Activated CD4-positive, CD25-positive, alpha-beta regulatory T cell treated with anti-CD3 and anti-CD28 coated beads, Interleukin-2, amount 50 U/mL, for 72 hours (primary cell): Measurements from ENCODE around the gene ZFPM1.
"Not testable (repeated sequence)": the region's sequence is repeated elsewhere in the genome, so short reads cannot be mapped to it uniquely, and the experiment has no call there.

Source experiments
- DNase-seq: peaks from one replicate; pipeline ENCODE4 v3.0.0; 2021

ZFPM1 gene

DNA sequence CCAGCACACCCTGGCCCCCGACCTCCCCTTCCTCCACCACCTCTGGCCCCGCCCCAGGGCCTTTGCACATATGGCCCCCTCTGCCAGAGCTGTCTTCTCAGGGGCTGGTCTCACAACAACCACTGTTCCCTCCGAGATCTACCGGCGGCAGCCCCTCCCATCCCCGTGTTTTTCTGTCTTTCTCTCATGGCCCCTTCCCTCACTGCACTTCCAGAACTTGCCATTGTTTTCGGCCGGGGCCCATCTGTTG, 30.2 kb downstream of the ZFPM1 start:
- DNase-seq, result no peak

DNA sequence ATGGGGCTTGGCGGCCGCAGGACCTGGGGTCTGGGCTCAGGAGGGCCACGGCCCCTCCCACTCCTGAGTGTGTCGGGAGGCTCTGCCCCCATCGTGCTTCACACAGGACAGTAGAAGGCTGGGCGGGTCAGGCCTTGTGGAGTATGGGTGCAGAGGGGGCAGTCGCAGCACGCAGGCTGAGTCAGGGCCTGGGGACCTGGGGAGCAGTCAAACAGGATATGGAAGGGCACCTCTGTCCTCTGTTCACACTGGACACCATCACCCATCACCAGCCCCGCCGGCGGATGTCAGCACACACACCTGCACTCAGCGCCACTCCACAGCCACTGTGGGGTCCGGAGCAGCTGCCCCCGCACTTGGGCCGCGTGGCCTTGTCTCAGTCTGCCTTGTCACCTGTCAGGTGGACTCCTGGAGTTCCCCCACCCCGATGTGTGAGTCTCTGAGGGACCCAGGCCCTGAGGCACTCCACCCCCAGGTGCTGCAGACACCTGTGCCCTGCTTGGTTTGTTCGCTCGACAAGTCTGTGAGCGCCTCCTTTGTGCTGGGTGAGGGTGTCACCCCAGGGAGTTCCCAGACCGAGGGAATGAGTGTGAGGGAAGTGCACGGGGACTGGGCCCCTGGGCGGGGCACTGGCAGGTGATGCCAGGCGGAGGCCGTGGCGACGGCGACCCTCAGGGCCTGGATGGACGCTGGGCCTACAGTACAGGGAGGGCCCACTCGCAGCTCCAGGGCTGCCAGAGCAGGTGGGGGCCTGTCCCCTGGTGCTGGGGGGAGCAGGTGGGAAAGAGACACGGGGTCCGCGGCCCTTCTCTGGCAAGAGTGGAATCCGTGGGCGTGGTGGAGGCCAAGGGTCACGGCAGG, 31.7 kb downstream of the ZFPM1 start:
- DNase-seq, result no peak

DNA sequence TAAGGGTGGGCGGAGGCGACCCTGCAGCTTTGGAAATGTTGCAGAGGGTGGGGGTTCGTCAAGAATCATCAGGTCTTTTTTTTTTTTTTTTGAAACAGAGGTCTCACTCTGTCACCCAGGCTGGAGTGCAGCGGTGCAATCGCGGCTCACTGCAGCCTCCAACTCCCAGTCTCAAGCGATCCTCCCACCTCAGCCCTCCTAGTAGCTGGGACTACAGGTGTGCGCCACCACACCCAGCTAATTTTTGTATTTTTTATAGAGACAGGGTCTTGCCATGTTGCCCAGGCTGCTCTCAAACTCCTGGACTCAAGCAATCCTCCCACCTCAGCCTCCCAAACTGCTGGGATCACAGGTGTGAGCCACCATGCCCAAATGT, 32.3 kb downstream of the ZFPM1 start:
- not testable (repeated sequence) for DNase-seq

DNA sequence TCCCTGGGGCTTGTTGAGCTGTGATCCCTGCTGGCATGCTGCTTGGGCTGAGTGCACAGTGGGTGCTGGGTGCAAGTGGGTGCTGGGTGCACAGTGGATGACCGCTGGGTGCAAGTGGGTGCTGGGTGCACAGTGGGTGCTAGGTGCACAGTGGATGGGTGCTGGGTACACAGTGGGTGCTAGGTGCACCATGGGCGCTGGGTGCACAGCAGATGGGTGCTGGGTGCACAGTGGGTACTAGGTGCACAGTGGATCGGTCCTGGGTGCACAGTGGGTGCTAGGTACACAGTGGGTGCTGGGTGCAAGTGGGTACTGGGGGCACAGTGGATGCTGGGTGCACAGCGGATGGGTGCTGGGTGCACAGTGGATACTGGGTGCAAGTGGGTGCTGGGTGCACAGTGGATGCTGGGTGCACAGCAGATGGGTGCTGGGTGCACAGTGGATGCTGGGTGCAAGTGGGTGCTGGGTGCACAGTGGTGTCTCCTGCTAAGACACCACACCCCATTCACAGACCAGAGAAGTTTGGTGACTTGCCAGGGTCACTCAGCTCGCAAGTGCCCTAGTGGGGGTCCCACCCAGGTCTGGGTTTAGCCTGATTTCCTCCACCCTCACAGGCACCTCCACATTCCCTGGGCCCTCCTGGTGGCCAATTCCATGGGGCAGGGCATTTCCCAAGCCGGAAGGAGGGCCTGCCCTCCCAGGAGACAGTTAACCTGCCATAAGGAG, 33.5 kb downstream of the ZFPM1 start:
- DNase-seq, result no peak

DNA sequence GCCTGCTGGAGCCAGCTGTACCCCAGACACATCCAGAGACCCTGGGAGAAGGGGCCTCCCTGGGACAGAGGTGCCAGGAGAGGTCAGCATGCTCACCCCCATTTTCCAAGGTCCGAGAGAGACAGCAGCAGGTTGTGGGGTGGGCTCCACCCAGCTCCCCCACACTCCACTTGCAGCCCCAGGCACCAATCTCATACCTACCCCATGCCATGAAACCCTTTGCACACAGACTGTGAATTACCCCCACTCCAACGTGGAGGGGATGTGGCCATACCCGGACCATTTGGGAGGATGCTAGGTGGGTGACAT, 34.0 kb downstream of the ZFPM1 start:
- DNase-seq, result no peak

DNA sequence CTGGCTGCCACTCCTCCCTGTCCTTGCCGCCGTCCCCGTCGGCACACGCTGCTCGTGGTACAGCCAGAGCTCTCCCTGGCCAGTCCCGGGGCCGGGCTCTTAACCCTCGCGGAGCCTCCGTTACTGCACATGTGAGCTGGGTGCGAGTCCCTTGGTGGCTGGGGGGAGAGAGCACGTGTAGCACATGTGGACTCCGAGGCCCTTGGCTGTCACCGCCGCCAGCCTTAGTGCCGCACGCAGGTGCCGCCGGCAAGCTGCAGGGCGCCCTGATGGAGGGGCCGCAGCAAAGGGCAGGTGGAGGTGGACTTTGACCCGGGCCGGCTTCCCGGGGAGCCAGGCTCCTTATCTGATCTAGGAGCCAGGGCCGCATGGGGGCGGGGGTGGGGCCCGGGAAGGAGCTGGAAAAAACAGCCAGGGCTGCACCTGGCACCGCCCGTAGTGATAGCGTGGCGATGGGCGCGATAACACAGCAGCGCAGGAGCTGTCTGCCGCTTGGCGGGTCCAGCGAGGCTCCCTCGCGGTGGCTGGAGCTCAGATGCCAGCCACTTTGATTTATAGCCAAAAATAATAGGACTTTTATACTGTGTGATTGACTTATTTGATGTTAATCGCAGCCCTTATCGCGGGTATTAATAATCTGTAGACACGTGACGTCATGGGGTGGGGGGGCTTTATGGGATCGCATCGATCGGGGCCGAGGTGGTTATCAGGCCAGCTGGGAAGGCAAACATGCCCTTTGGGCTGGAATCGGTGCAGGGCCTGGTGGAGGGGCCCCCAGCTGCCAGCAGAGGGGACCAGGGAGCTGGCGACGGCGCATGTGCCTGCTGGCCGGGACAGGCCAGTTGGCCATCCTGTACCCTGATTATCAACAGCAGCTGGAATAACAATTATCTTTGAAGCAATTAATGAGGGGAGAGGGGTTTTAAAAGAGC, 35.1 kb downstream of the ZFPM1 start:
- DNase-seq, result no peak

DNA sequence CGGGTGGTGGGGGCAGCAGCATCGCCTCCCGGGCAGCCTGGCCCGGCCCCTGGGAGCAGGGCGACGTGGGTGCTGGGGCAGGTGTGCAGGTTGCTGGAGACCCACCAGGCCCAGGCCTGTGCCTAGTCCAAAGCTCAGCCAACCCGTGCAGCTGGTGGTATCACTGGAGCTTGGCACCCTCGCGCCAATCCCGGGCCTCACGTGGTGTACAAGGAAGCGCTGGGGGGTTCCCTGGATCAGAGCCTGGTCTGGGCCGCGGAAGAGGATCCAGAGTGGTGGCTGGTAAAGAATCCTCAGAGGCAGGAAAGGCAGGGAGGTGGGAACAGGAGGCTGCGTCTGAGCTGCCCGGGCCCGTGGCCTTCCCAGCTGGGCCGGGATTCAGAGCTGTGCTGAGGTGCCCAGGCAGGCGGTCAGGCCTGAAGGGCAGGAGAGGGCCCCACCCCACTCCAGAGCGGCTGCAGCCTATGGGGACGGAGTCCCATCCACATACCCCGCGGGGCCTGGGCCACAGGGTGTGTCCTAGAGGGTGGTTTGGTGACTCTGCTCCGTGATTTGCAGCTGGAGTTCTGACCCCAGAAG, 36.2 kb downstream of the ZFPM1 start:
- no peak for DNase-seq

DNA sequence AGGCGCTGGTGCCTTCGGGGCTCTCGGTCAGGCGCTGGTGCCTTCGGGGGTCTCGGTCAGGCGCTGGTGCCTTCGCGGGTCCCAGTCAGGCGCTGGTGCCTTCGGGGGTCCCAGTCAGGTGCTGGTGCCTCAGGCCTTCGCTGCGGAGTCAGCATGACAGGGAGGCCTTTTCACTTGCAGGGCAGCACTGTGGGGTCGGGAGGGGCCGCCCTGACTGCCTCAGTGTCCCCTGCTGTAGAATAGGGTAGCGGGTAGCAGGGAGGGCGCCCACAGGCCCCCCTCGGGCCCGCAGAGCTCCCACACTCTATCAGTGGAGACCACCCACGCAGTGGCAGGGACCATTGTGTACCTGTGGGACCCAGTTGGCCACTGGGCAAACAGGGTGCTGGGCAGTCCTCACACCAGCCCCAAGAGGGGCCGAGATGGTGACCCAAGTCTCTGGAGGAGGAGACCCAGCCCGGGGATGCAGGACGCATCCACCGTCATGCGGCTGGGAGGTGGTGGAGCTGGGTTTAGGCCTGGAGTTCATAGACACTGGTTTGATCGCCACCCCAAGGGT, 38.0 kb downstream of the ZFPM1 start:
- no peak for DNase-seq

DNA sequence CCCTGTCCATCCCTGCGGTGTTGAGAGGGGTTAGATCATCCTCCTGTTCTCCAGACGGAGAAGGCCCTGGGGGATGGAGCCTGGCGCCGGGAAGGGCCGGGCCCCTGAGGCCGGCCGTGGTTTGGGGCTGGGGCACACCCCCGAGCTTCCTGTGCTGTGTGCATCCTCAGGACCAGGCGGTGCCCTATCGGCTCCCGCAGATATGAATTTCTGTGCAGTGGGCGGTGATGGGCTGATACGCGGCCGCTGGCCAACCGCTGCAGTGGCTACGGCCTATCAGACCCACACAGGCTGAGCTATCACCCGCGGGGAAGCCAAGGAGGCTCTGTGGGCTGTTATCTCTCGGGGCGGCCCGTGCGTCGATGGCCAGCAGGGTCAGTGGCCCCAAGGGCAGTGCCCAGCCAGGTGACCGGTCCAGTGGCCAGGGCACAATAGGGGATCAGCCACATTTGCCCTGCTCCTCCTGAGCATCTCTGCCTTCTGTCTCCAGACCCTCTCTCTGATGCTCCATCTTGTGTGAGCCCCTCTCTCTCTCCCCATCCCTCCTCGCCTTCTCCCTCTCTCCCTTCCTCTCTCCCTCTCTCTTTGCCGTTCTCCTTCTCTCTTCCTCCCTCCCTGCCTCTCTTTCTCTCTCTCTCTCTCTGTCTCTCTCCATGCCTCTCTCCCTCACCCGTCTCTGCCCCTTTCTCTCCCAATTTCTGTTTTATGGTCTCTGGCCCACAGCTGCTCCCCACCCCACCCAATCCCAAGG, 38.7 kb downstream of the ZFPM1 start:
- no peak for DNase-seq

DNA sequence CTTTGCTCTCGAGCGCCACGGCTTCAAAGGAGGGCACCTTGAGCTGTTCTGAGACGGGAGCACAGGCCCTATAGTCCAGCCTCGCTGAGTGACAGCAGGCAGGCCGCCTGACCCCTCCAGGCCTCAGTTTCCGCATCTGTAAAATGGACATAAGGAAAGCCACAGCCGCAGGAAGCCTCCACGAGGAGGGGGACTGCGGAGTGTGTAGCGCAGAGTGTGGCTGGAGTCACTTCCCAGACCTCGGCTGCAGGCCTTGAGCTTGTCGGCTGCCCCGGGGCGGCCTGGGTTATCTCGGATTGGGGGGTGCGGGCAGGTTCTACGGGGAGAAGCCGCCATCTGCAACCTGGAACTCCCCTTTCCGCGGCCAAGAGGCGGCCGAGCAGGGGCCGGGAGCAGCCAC, 40.8 kb downstream of the ZFPM1 start:
- DNase-seq, result no peak

DNA sequence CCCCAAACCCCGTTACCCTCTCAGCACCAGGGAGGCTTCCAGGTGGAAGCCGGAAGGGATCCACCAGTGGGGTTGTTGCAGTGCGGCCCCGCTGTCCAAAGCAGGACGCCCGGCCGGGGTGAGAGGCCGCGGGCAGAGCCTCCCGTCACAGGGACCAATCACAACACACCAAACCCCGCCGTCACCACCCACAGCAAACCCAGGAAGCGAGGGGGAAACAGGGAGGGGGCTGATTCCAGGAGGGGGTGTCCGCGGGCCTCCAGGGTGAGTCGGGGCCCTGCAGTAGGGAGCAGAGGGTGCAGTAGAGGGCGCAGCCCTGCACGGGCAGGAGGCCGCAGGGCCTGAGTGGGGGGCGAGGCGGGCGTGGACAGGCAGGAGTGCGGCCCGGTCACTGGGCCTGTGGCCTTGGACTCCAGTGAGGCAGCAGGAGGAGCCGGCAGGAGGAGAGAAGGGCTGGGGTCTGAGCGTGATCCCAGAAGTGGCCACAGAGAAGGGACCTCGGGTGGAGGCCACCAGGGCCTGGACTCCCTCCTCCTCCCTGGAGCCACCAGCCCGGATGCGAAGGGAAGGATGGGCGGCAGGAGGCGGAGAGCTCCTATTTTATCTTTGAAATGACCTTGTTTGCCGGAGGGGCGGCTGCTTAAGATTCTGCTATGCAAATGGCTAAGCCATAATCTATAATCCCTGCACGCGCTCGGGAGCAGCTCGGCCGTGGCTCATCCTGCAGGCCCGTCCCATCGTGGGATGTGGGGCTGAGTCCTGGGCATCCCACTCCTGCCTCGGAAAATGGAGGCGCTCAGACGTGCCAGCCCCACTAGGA, 41.5 kb downstream of the ZFPM1 start:
- DNase-seq, result no peak

DNA sequence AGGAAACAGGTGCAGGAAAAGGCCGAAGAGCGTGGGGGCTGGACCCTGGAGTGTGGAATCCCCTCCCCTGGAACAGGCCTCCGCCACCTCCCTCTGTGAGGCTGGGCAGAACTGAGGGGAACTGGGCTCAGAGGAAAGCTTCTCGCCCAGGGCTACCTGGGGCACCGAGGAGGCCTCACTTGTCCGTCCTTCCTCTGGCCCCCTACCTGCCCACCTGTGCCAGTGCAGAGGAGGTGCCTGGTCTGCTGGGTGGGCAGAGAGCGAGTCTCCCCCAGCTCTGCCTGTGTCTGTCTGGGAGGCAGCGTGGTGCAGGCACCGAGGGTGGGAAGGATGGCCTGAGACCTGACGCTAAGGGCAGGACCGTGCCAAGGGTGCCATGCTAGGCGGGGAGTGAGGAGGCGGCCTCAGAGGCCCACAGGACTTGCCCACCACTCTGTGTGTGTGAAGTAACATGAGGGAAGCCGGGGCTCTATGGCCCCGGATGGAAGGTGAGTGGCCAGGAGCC, 42.2 kb downstream of the ZFPM1 start:
- DNase-seq, result no peak

DNA sequence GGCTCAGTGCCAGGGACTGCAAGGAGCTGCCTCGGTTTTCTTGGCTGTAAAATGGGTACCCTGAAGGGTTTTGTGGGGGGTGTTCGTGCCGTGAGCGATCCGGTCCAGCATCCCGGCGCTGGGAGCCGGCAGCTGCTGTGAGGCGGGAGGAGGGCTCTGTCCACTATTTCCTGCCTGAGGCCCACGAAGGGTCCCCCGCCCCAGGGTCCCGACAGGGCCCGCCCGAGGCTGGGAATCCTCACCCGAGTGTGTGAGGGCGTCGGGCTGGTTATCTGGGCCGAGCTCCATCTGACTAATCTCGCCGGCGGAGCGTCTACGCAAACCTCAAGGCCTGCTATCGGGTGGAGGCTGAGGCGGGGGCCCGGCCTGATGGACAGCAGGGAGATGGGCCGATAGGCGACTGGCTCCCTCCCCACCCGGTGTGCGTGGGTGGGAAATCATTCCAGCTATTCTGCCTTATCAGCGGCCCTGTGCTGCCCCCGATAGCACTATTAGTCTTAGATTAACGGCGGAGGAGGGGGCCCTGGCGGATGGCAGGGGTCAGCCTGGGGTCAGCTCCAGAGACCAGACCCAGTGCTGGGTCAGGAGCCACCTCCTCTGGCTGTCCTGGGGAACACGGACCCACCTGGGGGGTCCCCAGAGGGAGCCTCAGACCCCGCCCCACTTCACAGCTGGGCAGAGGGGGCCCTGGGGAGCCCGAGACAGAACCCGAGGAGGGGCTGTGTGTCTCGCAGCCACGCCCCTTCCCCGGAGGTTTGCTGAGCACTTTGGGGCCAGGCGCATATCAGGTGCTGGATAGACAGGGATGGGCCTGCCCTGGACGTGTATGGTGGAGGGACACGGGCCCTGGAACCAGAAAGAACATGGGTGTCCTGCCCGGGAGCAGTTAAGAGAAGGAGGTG, 44.7 kb downstream of the ZFPM1 start:
- DNase-seq, result no peak

DNA sequence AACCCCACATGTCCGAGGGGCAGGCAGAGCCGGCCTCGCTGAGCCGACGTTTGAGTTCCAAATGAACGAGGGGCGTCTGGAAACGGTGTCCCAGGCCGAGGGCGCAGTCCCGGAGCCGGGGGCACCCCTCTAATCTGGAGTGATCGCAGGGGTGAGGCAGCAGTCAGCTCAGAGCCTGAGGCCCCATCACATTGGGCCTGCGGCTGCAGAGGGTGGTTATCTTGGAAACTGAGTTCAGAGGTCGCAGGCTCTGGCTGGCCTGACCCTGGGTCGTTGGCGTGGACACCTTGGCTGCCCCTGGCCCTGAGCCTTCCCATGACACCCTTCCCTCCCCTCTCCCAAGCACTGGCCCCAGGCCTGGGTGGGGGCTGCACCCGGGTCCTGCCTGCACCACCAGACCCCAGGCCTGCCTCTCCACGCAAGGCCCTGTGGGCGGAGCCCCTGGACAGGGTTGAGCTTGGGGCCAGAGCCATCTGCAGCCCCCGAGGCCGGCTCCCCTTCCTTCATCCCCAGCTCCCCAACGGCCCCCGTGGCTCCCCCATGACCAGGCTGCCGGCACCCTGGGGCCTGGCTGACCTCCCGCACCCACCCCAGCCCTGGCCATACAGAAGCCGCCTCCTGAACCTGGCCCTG, 45.6 kb downstream of the ZFPM1 start:
- DNase-seq, result no peak

DNA sequence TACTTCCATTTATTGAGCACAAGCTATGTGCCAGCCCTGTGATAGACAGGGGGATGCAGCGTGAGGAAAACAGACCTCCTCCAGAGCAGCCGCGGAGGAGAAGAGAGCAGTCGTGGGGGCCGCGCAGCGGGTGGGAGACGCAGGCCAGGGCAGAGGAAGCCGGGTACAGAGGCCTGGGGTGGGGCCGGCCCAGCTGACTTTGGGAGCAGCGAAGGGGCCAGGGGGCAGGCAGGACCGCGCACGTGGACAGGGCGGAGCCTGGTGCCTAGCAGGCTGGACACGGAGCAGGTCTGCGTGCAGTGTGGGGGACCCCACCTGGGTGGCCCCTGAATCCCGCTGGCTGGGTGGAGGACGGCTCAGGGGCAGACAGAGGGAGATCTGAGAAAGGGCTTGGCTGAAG, 46.2 kb downstream of the ZFPM1 start:
- DNase-seq, result no peak

DNA sequence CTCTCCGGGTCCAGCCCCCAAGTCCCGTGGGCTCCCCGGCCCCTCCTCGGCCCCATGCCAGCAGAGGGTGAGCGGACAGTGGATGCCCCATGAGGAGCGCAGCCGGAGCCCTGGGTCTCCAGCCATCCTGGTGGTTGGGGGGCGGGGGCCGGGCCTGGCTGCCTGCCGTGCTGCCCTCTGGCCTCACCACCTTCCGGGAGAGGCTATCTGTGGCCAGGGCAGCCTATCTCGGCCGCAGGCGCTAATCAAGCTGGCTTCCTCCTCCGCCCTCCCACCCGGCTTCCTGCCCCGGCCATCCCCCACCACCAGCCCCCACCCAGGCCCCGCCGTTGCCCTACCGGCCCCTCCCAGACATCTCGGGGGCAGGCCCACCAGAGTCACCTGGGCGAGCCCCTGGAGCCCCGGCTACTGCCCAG, 46.8 kb downstream of the ZFPM1 start:
- DNase-seq, result no peak

DNA sequence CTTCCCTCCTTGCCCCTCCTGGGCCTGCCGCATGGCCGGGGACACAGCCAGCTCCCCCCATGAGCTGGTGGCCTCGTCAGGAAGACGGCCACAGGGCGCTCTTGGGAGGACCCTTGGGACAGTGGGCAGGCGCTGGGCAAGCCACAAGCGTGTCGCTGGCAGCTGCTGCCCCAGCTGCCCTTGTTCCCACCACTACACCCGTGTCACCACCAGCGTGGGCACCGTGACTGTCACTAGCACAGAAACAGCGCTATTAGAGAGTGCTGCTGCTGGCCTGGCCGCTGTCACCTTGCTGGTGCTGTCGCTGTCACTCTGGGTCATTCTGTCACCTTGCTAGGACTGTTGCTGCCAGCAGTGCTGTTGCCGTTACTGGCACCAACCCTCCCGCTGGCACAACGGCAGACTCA, 47.2 kb downstream of the ZFPM1 start:
- DNase-seq, result no peak

DNA sequence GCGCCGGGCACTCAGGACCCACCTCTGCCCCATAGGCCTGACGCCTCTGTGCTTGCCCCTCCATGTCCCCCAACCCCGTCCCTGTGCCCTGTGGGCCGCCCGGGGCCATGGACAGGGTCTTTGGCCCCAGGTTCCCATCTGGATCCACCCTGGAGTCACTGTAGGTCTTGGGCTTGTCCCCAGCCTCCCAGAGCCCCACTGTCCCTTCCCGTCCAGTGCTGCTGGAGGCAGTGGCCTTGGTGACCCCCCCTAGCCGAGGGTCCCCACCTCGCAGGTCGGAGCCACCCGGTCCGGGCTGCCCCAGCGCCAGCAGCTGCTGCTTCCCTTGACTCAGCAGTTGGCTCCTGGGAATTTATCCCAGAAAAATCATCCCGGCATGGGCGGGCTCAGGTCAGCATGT, 49.3 kb downstream of the ZFPM1 start:
- no peak for DNase-seq

DNA sequence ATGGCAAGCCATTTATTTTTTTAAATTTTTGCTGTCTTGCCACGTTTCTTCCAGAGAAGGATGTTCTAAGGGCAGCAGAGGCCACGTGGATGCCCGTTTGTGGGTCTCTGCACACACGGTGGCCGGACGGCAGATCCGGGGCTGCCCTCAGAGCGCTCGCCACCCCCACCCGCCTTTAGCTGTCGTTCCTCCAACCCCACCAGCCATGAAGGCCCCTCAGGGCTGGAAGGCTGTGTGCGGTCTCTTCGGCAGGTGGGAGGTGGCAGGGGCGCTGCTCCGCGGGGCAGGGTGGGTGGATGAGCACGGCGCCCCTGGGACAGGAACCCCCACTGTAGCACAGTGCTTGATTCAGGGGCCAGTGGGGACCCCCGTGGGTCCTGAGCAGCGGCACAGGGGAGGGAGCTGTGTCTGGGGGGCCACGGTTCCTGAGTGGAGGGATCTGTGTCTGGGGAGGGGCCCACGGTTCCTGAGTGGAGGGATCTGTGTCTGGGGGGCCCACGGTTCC, 49.7 kb downstream of the ZFPM1 start:
- no peak for DNase-seq
